Measurements from ENCODE around the gene LIG1. TPM values are rescaled to one million over a fixed set of nuclear protein-coding genes. Genes with fewer than 3 reads are reported as not detected.

Gene LIG1
- total and polyA plus RNA-seq, 9 donors: 12.3 to 36.2 (median 20.0) TPM

DNA sequence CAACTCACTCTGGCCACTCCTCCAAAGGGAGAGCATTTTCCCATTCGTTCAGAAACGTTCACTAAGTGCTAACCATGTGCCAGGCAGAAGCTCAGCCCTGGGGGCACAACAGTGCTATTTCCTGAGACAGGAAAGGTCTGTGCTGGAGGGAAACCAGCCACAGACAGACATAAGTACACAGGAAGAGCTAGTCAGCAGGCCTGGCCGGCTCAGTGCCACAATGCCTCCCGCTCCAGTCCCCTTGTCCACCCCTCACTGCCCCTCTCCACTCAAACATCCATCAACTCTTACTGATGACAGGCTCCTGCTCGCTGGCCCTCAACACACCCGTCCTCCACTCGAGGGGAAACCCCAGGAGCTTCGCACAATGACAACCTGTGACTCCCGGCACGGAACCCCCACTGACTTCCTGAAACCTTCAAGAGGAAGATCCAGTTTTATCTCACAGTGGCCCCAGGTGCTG lies 48.2 kb downstream of the LIG1 start:
- Histone ChIP-seq H3K9me3 (no peaks in the 10 kb centered on the region), H3K36me3 (no peaks in the 10 kb centered on the region), H3K4me3 (no peak overlapping the region), H3K27ac (no peak overlapping the region), H3K4me1 (ENCODE audit: insufficient read depth) (no peaks in the 10 kb centered on the region), H3K27me3 (no peaks in the 10 kb centered on the region)
- 82 to 88% (median 84%) methylated on average over 10 of the region's 10 CpGs for WGBS, 3 donors
- no peak for DNase-seq
- TF ChIP-seq, protein P1, sequence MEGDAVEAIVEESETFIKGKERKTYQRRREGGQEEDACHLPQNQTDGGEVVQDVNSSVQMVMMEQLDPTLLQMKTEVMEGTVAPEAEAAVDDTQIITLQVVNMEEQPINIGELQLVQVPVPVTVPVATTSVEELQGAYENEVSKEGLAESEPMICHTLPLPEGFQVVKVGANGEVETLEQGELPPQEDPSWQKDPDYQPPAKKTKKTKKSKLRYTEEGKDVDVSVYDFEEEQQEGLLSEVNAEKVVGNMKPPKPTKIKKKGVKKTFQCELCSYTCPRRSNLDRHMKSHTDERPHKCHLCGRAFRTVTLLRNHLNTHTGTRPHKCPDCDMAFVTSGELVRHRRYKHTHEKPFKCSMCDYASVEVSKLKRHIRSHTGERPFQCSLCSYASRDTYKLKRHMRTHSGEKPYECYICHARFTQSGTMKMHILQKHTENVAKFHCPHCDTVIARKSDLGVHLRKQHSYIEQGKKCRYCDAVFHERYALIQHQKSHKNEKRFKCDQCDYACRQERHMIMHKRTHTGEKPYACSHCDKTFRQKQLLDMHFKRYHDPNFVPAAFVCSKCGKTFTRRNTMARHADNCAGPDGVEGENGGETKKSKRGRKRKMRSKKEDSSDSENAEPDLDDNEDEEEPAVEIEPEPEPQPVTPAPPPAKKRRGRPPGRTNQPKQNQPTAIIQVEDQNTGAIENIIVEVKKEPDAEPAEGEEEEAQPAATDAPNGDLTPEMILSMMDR (IDR thresholded peaks at IDR 0.05): no peak
- TF ChIP-seq EP300 (IDR thresholded peaks at IDR 0.05) (no peak), POLR2A (IDR thresholded peaks at IDR 0.05) (no peak)
- intact Hi-C loops (cut with DNase I): no loop called here

DNA sequence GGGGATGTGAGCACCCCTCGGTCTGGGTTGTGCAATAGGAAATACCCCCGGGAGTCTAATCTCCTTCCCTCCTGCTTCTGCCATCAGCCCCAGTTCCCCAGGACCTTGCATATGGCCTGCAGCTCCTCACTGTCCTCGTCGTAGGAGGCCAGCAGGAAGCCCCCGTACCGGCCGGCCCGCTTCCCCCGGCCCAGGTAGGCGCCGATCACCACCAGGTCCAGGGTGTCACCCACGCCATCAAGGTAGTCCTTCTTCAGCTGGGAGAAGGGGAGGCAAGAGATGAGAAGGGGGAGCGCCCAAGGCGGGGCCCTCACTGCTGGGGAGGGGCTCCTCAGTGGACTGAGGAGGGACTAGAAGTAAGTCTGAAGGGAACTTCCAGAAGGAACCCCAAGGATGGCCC lies 49.1 kb downstream of the LIG1 start:
- Histone ChIP-seq H3K4me1 (ENCODE audit: insufficient read depth) (no peaks in the 10 kb centered on the region), H3K27me3 (no peaks in the 10 kb centered on the region), H3K27ac (no peak overlapping the region), H3K9me3 (no peaks in the 10 kb centered on the region), H3K36me3 (no peaks in the 10 kb centered on the region), H3K4me3 (no peak overlapping the region)
- WGBS, 3 donors: 92 to 96% (median 93%) methylated on average over 14 of the region's 14 CpGs
- DNase-seq: no peak
- TF ChIP-seq, protein P1 (IDR thresholded peaks at IDR 0.05): no peak
- intact Hi-C loops (cut with DNase I): no loop called here

DNA sequence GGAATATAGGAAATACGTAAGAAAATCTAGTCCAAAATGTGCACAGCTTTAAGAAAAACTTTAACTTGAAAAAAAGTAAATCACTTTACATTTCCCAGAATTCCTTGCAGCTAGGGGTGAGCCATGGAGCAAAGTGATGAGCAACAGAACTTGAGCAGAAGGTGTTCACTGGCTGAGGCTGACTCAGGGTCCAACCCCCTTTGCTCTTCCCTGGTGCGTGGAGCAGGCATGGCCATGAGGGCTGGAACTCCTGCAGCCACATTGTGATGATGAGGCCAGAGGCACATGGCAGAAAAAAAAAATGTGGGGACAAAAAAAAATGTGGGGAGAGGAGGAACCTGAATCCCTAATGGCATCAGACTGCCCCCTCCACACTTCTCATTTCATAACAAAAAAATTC lies 49.6 kb downstream of the LIG1 start:
- 91 to 98% (median 97%) methylated on average over 2 of the region's 2 CpGs for WGBS, 3 donors
- intact Hi-C loops (cut with DNase I): no loop called here
- Histone ChIP-seq H3K36me3 (no peaks in the 10 kb centered on the region), H3K9me3 (no peaks in the 10 kb centered on the region), H3K27ac (no peak overlapping the region), H3K4me3 (no peak overlapping the region), H3K4me1 (ENCODE audit: insufficient read depth) (no peaks in the 10 kb centered on the region), H3K27me3 (no peaks in the 10 kb centered on the region)
- TF ChIP-seq EP300 (IDR thresholded peaks at IDR 0.05): no peak
- TF ChIP-seq, protein P1 (IDR thresholded peaks at IDR 0.05): no peak
- TF ChIP-seq POLR2A (IDR thresholded peaks at IDR 0.05): no peak
- no peak for DNase-seq

DNA sequence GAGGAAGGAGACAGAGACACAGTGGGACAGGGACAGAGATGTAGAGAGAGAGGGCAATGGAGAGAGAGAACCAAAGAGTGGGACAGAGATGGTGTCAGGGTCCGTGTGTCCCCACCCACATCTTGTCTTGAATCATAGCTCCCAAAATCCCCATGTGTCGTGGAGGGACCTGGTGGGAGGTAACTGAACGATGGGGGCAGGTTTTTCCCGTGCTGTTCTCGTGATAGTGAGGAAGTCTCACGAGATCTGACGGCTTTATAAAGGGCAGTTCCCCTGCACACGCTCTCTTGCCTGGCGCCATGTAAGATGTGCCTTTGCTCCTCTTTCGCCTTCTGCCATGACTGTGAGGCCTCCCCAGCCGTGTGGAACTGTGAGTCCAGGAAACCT lies 52.0 kb downstream of the LIG1 start:
- no peak for DNase-seq
- WGBS, 3 donors: 74 to 87% (median 86%) methylated on average over 11 of the region's 11 CpGs
- no peak for TF ChIP-seq POLR2A (IDR thresholded peaks at IDR 0.05)
- TF ChIP-seq, protein P1 (IDR thresholded peaks at IDR 0.05): no peak
- TF ChIP-seq EP300 (IDR thresholded peaks at IDR 0.05): no peak
- Histone ChIP-seq H3K27ac (no peak overlapping the region), H3K36me3 (no peaks in the 10 kb centered on the region), H3K4me1 (ENCODE audit: insufficient read depth) (no peaks in the 10 kb centered on the region), H3K27me3 (no peaks in the 10 kb centered on the region), H3K9me3 (no peaks in the 10 kb centered on the region), H3K4me3 (no peak overlapping the region)
- intact Hi-C loops (cut with DNase I): loop anchor here in 1 of 4 donors (10.0 kb wide), 1 partner anchor 137 kb away; the partner anchor contains the start of gene CARD8

Data from ovary (tissue), 9 donors.